Inferior parietal cortex (tissue), 1 donor: ENCODE measurements around the gene KIF27.
A peak's percentile ranks its signal among the peaks of the same experiment; 100 is the strongest.
"Not testable (repeated sequence)": the region's sequence is repeated elsewhere in the genome, so short reads cannot be mapped to it uniquely, and the experiment has no call there.

Experiments
- DNase-seq: peaks from one replicate; pipeline ENCODE4 v3.0.0-alpha.2; 2016; ENCODE audit errors: extremely low spot score

Gene KIF27

DNA sequence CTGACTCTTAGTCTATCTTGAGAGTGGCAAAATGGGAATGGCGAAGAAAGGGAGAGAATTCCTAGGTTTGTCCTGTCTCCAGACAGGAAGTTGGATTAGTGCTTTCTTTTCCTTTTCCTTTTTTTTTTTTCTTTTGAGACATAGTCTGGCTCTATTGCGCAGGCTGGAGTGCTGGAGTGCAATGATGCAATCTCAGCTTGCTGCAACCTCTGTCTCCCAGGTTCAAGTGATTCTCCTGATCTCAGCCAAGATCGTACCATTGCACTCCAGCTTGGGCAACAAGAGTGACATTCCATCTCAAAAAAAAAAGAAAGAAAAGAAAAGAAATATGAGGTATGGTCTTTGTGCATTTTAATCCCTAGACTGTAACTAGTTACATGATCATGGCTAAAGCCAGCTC lies 12.6 kb upstream of the KIF27 start:
- DNase-seq = no peak

DNA sequence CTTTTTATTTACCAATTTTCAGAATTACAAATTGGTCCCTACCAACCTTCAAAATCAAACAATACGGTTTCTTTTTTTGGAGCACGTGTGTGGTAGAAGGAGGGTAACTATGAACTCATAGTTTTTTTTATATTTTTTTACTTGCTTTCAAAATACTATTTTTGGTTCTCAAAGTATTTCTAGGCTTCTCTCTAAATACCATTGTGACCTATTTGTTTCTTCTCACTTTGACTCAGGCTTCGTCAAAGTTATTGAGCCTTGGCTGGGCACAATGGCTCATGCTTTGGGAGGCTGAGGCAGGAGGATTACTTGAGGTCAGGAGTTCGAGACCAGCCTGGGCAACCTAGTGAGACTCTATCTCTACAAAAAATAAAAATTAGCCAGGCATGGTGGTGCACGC lies 11.6 kb upstream of the KIF27 start:
- DNase-seq = no peak

DNA sequence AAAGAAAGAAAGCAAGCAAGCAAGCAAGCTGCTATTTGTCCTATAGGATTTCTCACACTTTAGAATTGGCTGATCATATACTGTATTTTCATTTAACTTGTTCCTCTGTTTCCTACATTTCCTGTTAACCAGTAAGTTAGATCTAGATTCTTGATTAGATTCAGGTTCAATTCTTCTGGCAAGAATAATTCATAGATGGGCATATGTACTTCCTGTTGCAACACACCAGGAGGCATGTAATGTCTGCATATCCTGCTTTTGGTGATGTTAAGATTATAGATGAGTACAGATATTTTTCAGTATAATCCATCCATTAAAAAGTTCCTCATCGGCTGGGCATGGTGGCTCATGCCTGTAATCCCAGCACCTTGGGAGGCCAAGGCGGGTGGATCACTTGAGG lies 10.8 kb upstream of the KIF27 start:
- no peak for DNase-seq

DNA sequence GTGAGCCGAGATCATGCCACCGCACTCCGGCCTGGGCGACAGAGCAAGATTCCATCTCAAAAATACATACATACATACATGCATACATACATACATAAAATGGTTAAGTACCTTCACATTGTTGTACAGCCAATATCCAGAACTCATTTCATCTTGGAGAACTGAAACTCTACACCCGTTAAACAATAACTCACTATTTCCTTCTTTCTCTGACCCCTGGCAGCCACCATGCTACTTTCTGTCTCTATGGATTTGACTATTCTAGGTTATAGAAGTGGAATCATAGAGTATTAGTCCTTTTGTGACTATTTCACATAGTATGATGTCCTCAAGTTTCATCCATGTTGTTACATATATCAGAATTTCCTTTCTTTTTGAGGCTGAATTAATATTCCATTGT lies 9.6 kb upstream of the KIF27 start:
- DNase-seq = no peak

DNA sequence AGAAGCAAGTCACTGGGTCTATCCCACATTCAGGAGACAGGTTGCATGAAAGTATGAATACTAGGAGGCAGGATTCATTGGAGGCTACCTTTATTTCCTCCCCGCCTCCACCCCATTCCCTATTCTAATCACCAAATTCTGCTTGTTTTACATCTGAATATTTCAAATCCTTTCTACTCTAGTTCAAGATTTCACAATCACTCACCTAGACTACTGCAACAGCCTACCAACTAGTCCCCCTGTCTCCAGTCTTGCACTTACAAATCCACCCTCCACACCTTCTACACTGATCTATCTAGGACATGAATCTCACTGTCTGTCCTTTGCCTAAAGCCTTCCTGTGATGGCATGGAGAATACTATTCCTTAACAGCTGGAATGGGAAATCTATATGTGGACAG lies 6.4 kb upstream of the KIF27 start:
- no peak for DNase-seq

DNA sequence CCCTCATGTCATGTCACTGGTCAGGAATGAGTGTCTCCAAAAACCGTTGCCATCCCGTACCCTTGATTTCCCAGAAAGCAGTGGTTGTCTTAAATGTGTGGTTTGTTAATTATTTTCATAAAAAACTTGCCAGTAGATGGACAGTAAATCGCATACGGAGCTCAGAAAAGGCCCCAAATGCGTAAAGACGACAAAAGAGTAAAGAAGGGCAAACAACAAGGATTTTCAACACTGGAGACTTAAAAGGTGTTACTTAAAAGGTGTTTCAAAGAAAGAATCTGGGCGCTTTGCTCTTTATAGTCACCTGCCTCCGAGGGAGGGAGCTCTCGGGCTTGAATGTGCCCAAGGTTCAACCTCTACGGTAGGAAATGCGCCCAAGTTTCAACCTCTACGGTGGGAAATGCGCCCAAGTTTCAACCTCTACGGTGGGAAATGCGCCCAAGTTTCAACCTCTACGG lies 734 bp downstream of the KIF27 start:
- peak; percentile 63 for DNase-seq

DNA sequence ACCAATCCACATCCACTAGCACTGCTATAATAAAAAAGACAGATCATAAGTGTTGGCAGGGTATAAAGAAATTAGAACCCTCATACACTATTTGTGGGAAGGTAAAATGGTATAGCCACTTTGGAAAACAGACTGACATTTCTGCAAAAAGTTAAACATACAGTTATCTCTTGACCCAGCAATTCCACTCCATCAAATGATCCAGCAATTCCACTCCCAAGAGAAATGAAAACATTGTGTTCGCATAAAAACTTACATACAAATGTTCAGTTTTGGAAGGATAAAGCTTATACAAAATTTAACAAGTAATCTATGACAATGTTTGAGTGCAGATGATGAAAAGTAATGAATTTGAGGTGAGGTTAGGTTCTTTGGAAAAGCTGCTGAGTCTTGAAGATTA lies 2.1 kb downstream of the KIF27 start:
- DNase-seq = no peak

DNA sequence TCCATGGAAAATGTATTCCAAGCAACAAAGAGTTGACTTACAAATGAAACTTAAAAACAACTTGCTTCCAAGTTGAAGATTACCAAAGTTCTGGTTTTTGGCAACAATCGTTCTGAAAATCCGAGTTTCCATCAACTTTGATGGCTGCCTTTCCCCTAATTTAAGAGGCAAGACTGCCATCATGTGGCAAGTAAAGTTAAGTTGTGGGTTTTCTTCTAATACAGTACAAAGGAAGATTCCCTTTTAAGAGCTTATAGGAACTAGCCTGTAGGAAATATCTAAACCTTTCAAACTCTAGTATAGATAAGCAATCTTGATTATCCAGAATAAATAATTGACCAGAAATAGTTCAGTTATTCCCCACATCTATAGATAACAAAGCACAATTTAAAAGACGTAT lies 9.0 kb downstream of the KIF27 start:
- peak; percentile 25 for DNase-seq

DNA sequence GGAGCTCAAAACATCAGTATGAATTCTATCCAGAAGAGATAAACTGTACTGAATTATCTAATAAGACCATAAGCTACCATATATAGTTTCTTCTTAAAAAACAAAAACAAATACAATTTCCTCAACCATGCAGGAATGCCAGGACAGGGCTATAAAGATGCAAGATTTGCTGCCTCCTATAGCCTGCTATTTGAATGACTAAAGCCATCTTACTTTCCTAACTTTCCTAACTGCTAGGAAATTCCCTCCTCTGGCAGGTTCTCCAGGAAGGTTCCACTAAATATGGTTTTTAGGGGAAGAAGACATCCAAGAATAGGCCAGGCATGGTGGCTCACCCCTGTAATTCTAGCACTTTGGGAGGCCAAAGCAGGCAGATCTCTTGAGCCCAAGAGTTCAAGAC lies 15.1 kb downstream of the KIF27 start:
- no peak for DNase-seq

DNA sequence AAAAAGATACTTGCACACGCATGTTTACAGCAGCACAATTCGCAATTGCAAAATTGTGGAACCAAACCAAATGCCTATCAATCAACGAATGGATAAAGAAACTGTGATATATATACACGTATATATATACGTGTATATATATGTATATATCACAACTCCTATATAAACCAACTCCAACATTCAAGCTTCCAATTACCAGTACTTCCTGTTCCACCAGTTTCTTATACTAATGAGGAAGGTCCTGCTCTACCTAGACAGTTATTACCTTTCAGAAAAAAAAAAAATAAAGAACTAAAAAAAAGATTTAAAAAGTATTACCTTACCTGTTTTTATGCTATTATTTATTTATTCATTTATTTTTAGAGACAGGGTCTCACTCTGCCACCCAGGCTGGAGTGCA lies 20.6 kb downstream of the KIF27 start:
- DNase-seq = not testable (repeated sequence)

DNA sequence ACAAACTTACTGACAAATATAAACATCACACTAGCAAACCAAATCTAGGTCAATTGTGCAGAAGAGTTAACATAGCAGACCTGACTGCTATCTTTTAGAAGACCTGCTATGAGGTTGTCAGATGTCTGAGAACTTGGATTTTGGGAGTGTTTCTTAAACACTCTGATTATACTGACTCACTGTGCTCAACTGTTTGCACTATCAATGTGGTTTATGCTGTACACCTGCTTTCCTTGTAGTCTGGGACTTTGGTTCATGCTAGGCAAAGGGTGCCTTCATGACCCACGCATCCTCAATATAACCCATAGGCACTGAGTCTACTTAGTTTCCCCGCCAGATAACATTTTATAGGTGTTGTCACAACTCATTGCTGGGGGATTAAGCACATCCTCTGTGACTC lies 26.9 kb downstream of the KIF27 start:
- DNase-seq = not testable (repeated sequence)

DNA sequence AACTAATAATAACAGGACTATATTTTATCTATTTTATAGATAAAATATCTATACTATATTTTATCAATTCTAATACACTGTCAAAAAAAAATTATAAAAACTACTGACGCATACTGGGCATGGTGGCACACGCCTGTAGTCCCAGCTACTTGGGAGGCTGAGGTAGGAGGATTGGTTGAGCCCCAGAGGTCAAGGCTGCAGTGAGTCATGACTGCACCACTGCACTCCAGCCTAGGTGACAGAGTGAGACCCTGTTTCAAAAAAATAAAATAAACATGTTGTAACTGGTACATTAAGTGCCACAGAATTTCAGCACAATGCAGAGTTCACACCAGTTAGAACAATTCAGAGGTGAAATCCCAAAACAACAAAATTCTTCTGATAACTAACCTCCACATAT lies 34.7 kb downstream of the KIF27 start:
- not testable (repeated sequence) for DNase-seq

DNA sequence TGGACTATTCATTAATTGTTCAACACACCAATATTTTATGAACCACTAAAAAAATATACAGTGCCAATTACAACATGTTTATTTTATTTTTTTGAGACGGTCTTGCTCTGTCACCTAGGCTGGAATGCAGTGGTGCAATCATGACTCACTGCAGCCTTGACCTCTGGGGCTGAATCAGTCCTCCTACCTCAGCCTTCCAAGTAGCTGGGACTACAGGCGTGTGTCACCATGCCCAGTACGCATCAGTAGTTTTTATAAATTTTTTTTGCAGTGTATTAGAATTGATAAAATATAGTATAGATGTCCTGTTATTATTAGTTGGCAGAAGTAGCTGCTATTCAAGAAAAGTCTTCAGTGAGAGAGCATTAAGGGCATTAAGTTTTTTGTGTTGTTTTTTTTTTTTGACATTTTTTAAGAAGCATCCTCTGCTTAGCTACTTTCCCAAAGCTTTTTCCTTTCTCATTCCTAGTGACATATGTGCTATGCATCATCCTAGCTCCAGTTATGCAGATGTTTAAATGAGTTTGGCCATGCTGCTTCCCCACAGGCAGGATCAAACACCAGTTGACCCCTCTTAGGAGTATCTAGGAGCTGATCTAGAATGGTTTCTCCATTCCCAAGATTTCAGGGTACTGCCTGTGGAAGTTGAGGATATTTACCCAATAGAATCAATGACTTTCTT lies 35.5 kb downstream of the KIF27 start:
- not testable (repeated sequence) for DNase-seq

DNA sequence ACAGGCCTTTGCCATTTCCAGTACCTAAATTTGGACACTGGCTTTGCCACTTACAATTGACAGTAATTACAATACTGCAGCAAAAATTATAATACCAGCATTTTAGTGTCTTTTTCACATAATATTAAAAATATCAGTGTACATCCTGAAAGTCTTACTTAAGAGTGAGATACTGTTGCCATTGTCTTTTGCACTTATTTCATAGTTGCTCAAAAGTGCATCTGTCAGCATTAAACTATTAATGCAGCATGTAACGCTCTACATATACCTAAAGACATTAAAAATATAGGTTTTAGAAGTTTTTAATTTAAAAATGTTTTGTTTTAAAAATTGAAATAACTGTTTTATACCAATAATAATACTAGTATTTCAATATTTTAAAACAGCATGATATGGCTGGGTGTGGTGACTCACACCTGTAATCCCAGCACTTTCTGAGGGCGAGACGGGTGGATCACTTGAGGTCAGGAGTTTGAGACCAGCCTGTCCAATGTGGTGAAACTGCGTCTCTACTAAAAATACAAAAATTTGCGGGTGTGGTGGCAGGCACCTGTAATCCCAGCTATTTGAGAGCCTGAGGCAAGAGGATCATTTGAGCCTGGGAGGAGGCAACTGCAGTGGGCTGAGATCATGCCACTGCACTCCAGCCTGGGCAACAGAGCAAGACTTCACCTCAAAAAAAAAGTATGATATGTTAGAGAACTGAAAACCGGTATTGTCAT lies 39.4 kb downstream of the KIF27 start:
- not testable (repeated sequence) for DNase-seq

DNA sequence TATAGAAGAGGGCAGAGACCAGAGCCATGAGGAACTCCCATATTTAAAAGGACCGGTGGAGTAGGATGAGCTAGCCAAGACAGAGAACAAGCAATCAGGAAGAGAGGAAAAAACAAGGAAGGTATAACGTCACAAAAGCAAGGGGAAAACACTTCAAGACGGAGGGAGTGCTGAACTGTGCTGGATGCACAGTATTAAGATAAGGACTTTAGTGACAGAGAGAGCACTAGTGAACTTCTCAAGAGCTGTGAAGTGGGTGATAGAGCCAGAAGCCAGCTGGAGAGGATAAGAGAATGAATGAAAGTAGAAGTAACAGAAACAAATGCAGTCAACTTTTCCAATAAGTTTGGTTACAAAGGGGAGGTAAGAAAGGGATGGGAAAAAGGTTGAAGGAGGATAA lies 45.7 kb downstream of the KIF27 start:
- DNase-seq = not testable (repeated sequence)

DNA sequence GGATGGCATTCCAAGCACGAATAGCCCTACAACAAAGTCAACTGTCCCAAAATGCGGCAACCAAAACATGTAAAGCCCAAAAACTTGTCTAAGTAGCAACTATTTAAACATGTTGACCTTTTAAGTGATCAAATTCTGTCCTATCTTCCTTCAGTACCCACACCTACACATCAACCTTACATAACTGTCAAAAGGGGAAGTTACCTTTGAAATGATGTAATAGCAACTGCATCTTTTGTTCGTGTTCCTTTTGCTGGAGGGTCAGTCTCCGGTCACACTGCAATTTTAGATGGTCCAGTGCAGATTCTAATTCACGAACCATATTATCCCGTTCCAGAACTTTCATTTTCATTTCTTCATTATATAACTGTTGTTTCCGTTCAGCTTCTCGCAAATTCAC lies 71.3 kb downstream of the KIF27 start:
- not testable (repeated sequence) for DNase-seq

DNA sequence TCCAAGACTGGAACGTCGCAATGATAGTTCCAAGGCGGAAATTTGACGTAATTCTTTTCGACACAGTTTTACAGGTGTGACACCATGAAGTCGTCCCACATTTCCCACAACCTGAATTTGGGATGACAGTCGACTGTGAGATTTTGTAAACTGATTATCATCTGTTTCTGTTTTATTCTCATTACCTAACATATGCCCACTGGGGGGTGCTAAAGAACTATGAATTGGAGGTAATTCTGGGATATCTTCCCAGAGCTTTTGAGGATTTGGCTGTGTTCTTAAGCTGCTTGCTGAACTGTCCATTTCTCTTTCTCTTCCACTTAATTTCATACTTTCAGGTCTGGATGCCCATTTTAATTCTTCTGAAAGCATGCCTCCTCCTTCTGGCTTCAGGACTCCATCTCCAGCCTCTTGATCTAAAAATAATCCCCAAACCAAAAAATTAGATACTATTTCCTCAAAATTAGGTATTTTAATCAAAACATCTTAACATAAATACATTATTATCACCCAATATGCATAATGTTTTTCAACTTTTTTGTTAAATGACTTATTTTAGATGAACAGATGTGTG lies 84.1 kb downstream of the KIF27 start:
- DNase-seq = not testable (repeated sequence)

DNA sequence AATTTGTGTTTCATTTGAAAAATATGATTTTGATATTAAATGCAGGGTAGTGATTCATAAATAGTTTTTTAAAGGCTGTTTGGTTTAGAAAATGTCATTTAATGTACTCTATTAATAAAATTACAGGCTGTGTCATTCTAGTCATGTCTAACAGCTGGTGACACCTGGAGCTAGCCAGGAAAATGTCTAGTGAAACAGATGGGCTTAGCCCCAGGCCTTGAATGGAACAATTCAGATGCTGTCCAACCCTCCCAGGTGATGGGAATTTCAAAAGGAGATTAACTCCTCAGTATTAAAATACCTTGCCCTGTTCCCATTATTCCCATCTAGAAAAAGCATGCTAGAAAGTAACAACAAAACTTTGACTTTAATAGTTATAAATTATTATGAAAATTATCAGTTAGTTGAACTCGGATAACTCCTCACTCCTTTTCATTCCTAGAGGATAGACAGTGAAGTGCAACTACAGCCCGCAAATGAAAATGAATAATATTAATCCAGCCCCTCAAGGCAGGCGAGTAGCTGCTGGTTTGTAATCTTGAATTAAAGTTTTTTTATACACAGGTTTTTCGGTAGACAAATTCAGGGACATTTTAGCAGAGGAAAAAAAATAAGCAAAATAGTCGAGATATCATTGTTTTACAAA lies 90.7 kb downstream of the KIF27 start:
- not testable (repeated sequence) for DNase-seq

DNA sequence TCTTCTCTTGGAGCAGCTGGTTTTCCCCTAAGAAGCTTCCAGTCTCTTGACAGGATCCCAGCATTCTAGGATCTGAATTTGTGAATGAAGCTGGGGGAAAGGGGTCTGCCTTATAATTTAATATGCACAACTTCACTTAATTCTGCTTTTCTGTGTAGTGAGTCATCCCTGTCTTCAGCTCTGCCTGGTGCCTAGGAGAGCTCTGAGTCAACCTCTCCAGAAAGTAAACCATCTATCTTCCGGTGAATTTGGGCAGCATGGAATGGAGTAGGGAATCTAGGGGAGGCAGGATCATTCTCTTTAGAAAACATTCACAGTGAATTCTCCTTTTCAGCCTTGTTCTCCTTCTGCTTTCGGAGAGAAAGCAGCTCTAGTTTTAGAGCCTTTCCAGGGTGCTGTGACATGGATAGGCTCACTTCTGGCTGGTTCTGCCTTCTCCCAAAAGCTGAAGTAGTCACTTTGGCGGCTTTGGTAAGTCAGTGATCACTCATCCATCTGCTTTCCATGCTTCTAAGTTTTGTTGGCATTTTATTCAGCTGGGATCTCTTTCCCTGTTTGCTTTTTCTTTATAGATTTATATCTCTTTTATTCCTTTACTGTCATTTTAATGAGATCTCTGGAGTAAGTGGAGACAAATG lies 96.1 kb downstream of the KIF27 start:
- not testable (repeated sequence) for DNase-seq

DNA sequence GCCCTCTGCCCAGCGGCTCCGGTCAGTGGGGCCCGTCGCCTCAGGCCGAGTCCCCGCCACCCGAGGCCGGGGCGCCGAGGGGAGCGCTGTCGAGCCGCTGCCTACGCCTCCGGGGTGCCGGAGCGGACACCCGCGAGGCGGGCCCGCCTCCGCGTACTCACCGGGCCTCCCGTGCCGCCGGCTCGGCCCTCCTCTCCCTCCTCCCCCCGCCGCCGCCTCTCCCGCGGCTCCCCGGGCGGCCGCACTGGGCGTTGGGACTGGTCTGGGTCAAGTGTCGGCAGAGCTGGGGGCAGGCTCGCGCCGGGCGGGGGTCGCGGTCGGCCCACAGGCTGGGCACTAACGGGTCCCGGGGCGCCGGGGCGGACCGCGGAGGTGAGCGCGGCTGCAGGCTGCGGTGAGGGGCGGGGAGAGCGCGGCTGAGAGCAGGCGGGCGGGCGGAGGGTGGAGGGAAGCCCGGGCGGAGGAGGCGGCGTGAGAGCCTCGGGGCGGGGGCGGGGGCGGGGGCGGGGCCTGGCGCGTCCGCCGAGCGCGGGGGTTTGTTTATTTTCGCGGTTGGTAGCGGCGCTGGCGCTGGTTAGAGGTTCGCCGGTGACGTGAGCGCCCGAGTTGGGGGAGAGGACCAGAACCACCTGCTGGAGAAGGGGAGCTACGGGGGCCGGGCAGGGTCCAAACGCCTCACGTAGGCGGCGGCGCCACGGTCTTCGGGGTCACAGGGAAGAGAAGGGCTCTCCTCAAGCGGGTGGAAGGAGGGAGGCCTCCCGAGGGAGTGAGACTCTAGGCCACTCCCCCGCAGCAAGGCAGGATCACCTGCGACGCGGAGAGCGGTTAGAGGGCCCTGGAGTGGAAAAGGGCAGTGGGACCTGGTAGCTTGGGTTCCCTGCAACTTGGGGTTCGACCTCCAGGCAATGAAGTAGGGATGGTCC lies 103.6 kb downstream of the KIF27 start, which contains the start of gene GKAP1:
Gene GKAP1, minus strand, starts transcription at position 414 of the 923 bp plus-strand sequence. CDS start 11,252 bp downstream, outside the sequence.
- DNase-seq = peak; percentile 35

DNA sequence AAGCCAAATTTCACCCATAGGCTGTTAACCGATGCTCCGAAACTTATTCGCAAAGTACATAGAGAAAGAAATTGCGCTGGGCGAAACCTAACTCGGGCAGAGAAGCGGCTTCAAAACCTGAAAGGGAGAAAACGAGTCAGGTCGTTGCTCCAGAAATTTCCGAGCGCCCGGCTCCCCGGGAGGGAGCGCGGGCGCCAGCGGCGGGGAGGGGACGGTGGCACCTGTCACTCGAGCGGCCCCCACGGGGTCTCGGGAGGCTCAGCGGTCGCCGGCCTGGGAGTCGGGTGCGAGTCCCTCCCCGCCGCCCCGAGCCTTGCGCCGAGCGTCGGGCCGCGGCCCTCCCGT lies 104.2 kb downstream of the KIF27 start:
- peak; percentile 40 for DNase-seq
